Hindlimb muscle (tissue), 1 donor: ENCODE data around the gene RNF152. TPM values are rescaled to one million over a fixed set of nuclear protein-coding genes. Genes with fewer than 3 reads are reported as not detected.
"Not testable (repeated sequence)": the region's sequence is repeated elsewhere in the genome, so short reads cannot be mapped to it uniquely, and the experiment has no call there.

ENCODE experiments used
- DNase-seq: peaks from one replicate; pipeline ENCODE4 v3.0.0-alpha.2; 2013
- polyA plus RNA-seq: library from polyadenylated mRNA; unstranded; fragments of 120-200 nt; gene quantifications from one replicate; pipeline ENCODE4 v1.2.1, GENCODE V29; 2013; ENCODE audit not compliant: insufficient read length

The RNF152 gene
- polyA plus RNA-seq, 1 donor, result 5.5 TPM

DNA sequence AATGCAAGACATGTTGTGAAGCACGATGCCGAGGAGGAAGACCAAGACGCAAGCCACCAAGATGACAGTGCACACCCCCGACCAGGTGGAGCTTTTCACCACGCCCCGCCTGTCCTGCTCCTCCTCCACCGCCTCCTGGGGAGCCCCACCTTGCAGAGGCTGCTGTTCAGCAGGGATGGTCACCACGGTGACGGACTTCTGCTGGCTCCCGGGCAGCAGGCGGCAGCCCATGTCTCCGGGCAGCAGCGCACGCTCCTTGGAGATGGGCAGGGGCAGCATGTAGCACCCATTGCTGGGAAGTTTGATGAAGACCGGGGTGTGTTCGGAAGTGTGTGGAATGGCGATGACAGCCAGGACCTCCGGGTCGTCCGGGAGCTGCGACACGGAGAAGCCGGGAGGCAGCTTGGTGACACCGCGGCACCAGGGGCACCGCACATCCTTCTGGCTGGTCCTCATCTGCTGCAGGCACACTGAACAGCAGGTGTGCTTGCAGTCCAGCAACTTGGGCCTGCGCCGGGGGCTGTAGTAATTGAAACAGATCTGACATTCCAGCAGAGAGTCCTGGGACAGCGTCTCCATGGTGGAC is 76.8 kb downstream of the RNF152 start:
- DNase-seq, result no peak

DNA sequence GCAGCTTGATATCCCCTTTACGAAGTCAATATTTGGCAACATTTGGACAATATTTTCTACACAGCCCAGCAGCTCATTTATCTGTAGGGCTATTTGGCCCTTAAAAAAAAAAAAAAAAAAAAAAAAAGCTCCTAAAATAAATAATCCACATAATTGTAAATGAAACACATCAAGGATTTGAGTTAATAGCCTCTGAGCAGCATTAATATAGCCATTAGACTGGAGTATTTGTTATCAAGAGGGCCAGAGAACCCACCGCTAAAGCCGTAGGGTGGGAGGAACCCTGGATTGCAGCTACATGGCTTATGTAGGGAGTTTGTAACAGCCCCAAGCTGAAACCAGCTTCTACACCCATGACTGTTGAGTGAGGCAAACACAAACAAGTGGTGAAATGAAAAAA is 84.5 kb downstream of the RNF152 start:
- DNase-seq, result no peak

DNA sequence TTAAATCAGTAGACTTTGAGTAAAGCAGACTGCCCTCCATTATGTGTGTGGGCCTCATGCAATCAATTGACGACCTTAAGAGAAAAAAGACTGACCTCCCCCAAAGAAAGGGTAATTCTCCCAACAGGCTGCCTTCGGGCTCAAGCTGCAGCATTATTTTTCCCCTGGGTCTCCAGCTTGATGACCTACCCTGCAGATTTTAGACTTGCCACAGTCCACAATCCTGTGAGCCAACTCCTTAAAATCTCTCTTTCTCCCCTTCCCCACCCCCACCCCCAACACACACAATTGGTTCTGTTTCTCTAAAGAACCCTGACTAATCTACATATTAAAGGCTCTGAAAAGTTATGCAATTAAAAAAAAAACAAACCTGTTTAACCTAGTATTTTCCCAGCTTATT is 89.4 kb downstream of the RNF152 start:
- DNase-seq, result no peak

DNA sequence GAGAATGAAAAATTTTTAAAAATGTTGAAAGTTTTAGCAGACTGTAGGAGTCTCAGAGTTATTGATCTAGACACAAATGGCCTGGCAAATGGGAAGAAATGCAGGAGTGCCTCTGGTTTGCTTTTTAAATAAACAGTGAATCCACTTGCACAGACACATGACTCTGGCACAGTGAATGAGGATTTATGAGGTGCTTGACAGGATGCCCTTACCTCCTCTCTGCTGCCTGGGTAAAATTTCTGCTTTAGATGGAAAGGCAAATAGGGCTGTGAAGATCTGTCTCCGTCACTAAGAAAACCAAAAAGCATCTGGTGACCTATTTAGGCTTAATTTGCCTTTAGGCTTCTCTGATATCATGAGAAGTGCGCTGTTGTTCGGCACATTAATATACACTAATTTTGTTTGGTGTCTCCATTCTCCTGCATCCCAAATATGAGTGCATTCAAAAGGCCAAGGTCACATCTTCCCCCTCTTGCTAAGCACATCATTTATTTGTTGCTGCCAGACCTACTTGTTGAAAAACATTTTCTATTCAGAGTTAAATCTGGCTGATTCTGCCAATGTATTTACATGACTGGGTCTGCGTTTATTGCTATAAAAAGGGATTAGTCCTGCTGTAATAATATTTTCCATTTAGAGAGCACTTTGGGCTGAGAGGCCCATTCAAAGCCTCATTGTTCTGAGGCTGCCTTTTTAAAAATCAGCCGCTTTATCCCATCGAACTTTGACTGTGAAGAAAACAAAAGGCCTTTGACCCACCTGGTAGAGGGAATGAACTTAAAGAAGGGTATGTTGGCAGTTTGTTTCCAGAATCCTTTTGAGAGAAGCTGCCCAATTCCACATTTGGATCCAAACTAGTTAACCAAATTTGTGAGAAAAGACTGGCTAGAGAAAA is 94.9 kb downstream of the RNF152 start:
- DNase-seq, result no peak

DNA sequence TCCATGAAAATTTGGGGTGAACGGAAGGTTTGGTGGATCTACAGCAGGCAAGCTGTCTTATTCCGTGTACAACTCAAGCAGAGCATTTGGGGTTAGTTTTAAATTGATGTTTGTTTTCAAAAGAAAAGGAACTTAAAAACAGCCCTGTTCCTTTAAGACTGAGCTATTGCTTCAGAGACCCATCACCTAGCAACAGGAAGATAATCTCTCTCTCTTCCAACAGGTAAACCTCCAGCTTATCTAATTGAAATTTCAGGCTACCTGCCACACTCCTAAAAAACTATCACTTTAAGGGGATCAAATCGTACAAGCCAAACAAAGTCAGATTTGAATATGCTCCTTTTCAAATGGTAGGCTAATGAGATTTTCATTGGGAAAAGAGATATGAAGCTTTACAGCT is 101.8 kb downstream of the RNF152 start:
- DNase-seq, result no peak

DNA sequence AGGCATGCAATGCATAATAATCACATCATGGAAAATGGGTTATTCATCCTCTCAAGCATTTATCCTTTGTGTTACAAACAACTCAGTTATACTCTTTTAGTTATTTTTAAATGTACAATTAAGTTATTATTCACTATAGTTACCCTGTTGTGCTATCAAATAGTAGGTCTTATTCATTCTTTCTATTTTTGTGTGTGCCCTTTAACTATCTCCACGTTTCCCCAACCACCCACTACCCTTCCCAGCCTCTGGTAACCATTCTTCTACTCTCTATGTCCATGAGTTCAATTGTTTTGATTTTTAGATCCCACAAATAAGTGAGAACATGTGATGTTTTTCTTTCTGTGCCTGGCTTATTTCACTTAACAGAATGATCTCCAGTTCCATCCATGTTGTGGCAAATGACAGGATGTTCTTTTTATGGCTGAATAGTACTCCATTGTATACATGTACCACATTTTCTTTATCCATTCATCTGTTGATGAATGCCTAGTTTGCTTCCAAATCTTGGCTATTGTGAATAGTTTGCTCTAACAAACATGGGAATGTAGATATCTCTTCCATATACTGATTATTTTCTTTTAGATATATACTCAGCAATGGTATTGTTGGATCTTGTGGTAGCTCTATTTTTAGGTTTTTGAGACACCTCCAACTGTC is 105.7 kb downstream of the RNF152 start:
- DNase-seq, result not testable (repeated sequence)

DNA sequence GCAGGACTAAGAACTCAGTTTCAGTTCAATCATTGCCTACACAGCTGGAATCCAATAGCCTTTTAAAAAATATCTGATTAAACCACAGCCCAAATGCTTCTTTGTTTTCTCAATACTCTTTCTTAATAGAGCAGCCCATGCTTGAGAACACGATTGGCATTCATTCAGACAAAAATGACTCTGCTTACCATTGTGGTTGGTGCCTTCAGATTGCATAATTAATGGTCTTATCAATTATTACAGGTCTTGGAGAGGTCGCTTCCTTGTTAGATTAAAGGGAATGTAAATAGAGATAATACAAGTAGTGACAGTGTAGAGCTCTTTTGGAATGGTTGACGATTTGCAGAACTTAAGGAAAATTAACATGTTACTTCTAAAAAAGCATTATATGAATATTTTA is 107.2 kb downstream of the RNF152 start:
- no peak for DNase-seq

DNA sequence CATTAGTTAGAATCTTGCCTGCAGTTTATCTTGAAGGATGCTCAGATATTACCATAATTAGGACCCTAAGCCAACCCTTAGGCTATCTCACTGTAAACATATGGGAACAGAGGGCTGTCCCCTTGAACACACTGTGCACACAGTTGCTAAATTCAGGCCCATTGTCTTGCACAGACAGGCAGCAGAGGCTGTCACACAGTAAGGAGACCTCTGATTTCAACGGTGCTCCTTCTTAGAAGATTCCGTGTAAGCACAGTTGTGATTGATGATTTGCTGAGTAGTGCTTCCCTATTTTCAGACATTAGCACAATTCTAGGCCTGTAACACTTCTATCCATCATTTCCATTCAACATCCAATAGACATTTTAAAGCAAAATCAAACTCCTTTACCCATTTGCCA is 108.0 kb downstream of the RNF152 start:
- DNase-seq, result no peak

DNA sequence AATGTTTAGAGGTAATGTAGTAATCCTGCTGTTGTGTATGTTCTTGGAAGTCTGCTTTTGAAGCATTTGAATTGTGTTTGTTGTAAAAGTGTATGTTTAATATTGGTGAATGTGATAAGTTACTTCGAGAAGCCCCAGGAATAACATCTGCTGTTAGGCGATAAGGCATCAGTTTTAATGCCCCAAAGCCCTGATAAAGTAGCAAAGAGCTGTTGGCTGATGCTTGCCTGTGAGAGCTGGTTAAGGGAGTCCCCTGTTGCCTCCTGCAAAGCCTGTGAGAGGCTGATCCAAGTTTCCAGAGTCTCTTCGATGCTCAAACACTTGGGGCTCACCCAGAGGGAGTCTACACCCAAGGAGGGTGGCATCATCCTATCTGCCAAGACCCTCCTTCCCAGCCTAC is 110.3 kb downstream of the RNF152 start:
- DNase-seq, result no peak

DNA sequence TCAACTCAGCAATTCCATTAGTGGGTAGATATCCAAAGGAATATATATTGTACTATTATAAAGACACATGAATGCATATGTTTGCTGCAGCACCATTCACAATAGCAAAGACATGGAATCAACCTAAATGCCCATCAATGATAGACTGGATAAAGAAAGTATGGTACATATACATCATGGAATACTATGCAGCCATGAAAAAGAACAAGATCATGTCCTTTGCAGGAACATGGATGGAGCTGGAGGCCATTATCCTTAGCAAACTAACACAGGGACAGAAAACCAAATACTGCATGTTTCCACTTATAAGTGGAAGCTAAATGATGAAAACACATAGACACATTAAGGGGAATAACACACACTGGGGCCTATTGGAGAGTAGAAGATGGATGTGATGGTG is 116.6 kb downstream of the RNF152 start:
- not testable (repeated sequence) for DNase-seq

DNA sequence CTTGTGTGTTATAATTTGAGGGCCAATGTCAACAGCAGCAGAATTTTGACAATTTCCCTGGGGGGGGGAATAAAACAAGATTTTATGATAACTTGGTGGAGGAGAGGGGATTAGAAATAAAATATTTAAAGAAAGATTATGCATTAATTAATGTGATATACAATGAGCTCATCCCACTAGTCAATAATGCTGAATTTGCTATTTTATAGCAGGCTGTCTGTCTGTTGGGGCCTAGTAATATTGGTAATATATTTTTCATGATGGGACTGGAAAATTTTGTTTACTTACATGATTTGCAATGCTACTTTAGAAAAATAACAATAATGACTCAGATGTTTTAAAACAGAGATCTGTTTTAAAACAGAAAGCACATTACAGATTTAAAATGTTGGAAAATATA is 118.0 kb downstream of the RNF152 start:
- no peak for DNase-seq

DNA sequence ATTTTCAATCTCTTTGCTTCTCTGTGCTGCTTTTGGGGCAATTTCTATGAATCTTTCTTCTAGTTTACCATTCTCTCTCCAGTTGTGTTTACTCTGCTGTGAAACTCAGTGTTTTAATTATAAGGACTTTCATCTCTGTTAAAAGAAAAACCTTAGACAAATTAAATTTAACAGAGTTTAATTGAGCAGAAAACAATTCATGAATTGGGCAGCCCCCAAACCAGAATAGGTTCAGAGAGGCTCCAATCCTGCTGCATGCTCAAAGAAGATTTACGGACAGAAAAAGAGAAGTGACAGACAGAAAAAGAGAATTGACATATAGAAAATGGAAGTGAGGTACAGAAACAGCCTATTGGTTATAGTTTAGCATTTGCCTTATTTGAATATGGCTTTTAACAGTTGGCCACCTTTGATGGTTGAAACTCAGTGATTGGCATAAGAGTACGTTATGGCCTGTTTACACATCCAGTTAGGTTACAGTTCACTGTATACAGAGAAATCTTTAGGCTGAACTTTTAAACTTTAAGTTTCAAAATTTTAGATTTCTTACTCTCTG is 120.4 kb downstream of the RNF152 start:
- no peak for DNase-seq

DNA sequence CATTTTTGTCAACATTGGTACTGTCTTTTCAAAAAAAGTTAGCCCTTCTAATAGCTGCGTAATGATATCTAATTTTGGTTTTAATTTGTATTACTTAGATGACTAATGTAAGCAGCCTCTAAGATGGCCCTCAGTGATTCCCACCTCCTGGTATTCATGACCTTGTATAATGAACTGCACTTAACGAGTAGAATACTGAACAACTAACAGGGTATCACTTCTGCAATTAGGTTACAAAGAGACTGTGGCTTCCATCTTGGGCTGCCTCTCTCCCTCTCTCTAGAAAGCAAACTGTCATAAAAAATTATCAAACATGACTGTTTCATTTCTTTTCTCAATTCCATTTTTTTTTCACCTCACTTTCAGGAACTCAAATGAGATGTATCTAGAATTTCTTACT is 120.9 kb downstream of the RNF152 start:
- DNase-seq, result no peak

DNA sequence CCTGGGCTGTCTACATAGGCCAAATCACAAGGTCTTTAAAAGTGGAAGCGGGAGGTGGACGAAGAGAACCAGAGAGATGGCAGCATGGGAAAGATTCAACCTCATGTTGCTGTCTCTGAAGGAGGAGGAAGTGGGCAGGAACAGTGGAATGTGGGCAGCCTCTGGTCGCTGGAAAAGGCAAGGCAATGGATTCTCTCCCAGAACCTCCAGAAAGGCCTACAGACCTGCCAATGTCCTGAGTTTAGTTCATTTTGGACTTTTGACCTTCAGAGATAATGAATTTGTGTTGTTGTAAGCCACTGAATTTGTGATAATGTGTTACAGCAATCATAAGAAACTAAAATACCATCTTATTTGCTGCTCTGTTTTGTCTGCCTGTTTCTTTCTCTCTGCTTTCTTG is 122.5 kb downstream of the RNF152 start:
- DNase-seq, result no peak

DNA sequence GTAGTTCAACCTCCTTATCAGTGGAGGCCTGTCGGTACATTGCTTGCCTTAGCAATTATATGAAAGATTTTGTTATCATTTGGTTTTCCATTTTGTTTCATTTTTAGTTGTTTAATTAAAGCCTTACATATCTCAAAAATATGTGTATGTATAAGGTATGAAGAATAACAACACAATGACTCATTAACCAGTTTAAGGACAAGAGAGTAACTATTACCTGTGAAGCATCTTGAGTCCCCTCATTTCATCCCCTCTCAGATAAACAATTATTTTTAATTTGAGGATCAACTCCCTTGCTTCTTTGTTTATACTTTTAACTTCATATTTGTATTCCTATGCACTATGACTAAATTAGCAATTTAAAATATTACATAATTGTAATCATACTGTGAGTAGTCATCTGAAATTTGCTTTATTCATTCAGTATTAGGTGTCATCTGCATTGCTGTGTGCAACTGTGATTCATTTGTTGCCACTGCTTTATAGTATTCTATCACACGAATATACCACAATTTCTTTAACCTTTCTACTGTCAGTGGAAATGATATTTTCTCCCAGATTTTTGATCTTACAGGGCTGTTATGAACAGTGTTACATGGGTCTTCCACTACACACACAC is 126.4 kb downstream of the RNF152 start:
- DNase-seq, result no peak

DNA sequence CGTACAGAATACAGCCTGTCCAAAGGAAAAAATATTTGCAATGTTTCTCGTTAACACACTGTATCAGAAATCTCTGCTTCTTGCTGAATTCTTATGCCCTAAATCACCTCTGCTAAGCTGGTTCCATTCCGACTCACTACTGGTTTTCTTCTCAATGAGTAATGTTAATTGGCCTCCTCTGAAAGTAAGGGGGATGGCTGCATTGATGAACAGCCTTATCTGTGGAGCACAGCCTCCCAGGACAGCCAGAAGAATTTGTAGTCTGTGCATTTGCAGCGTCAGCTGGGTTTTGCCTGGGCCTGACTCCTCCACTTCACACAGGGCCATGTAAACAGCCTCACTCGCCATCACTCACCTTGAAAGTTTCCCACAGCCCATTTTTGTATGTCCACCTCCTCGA is 127.7 kb downstream of the RNF152 start:
- DNase-seq, result no peak

DNA sequence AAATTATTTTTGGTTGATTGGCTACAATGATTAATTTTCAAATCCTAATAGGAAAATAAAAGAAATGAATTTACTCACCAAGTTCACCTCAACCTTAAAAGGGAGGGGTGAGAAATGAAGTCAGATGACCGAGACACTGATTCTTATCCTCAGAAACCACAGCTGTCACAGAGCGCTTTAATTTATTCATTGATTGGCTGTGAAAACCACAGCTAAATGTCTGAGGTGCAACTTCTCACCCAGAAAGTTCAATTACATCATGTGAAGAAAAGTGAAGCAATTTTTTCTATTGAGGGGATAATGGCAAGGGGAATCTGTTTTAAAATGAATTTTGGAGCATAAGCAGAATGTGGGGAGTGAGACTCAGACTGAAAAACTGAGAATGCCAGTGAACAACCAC is 128.4 kb downstream of the RNF152 start:
- DNase-seq, result no peak

DNA sequence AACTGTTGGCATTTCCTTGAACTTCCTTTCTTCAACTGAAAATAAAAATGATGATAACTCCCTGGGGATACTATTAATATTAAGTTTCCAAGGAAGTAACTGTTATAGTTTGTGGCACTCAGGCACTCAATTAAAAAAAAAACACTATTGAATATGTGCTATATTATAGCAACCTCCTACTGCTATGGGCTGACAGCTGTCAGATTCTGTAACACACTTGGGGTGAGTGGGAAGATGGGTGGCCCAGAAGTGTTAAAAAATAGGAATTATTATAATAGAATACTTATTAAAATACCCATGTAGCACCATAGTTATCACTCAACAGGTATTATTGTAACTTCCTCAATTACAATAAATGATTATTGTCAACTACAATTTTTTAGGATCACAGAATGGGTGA is 130.9 kb downstream of the RNF152 start:
- no peak for DNase-seq
